G401 (cell line): ENCODE results near the gene MTURN. TPM values are rescaled to one million over a fixed set of nuclear protein-coding genes. Genes with fewer than 3 reads are reported as not detected.
"Not testable (repeated sequence)": the region's sequence is repeated elsewhere in the genome, so short reads cannot be mapped to it uniquely, and the experiment has no call there.

Experiments
- DNase-seq: peaks from one replicate; pipeline ENCODE4 v3.0.0-alpha.2; 2015; ENCODE audit warnings: low spot score
- in situ Hi-C: cut with HindIII; loops from 2 replicates; pipeline ENCODE4 v1.10.0; 2016; ENCODE audit warnings: low sequenced_read_pairs, mixed read lengths
- total RNA-seq: library from RNA; depleted of rRNA; stranded (reverse); fragments of >200 nt; shearing (Covaris generic); gene quantifications from 2 replicates; pipeline ENCODE4 v1.2.3, GENCODE V29; 2014

Gene MTURN
- total RNA-seq, 1 experiment from 2014 or later: 8.5 TPM

- DNase-seq: peak; percentile 83
Measured at GRCh38 chr7:30173058-30173897, 38.5 kb downstream of the MTURN start.

DNA sequence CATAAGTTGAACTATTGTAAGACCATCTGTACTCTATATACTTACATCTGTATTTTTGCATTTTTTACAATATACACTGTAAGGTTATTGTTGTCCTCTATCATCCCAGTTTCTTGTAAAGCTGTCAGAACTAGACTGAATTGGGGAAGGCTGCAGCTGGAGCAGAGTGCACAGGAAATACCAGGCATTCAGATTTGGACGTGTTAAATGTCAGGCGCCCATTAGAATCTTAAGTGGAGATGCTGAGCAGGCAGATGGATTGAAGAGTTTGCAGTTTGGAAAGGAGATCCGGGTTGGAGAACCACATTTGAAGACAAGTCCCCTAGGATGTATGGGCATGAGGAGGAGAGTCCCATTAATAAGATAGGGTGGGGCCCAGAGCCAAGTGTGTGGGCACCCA lies 40.4 kb downstream of the MTURN start:
- in situ Hi-C loops: no loop called here
- DNase-seq: no peak

More at GRCh38 chr7:30173058-30173897, 38.5 kb downstream of the MTURN start:
- in situ Hi-C loops: no loop called here

DNA sequence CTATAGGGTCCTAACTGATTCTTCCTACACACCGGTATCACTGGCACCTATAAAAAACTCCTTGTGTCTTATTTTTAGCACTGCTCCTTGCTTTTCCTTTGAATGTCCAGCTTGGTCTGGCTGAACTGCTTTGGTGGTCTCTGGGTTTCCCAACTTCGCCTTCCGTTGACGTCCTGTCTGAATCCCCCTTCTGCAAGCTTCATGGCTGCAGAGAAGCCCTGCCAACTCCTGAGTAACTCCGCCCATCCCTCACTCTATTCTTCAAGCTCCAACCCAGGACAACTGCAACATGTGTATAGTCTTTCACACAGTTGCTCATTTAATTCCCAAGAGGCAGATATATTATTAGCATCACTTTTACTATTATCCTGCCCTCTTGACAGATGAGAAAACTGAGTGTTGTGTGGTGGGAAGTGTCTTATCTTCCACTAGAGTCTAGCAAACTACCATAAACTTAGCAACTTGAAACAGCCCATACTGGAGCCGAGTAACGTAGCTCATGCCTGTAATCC lies 40.9 kb downstream of the MTURN start:
- in situ Hi-C loops: no loop called here
- no peak for DNase-seq

GRCh38 chr7:30176463-30177109 lies 41.8 kb downstream of the MTURN start:
- no peak for DNase-seq
- in situ Hi-C loops: no loop called here

DNA sequence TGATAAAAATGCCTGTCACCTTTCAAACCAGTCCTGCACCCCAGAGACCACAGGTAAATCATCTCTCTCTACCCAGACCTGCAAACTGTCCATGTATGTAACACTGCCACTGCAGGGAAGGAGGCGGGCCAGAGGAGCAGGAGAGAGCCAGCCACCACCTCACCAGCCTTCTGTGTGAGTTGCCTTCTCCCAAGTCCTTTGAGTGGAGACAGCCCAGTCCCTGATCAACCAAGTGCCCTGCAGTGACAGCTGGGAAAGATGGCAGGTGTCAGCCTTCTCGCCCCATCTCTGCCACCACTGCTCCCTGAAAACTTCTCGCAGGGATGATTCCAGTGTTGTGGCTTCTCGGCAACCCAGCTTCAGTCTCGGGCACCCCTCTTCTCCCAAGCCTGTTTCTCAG lies 42.4 kb downstream of the MTURN start:
- in situ Hi-C loops: no loop called here
- no peak for DNase-seq

DNA sequence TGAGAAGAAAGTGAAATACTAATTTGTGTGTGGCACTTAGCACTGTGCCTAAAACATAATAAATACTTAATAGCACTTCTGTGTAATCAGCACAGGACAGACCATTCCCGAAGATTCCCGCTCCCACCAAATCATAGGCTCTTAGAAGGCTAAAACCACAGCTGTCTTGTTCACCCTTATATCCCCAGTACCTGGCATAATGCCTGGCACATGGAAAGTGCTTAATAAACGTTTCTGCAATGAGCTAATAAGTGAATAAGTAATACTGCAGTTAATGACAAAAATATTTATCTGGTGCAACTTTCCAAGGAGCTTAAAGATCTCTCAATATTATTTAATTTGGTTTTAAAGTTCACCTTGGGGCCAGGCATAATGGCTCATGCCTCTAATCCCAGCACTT lies 43.2 kb downstream of the MTURN start:
- in situ Hi-C loops: no loop called here
- no peak for DNase-seq

DNA sequence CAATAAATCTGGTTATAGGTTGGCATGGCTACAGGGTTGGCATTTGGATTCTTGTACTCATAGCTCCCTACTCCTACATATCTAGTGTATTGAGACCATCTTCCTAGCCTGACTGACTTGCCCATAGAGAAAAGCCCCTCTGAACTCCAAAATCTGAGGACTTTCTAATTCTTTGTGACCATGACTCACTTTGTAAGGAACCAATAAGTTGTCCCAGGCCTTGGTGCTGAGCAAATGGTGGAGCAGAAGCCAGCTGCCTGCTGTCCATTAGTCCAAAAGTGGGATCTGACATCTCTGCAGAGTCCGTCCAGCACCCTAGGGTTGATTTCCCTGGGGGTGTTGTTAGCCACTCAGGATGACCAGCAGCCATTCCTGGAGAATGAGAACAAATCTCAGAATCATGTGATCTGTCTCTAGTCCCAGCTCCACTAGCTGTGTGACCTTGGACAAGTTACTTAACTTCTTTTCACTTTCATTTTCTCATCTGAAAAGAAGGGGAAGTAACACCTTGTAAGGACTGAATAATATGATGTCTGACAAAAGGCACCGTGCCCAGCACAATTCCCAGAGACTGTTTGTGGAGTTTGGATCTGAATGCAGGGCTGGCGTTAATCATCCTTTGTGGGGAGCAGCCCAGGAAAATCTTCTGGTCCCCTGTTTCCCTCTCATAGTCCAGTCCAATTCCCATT lies 44.1 kb downstream of the MTURN start:
- in situ Hi-C loops: no loop called here

DNA sequence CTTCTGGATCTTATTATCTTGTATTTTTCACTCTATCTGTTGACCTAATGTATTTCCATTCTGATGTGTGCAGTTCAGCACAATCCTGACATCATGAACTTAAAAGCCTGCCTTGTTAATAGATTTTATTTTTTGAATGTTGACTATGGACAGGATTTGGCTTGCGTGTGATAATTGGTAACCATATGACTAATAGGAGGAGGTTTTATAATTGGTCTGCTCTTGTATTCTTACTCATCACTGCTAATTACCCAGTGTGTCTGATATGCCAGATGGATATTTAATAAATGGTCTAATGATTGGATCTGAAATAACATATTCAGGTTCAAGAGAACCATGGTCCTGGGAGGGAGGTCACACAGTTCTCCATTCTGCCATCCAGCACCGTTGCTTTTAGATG lies 45.9 kb downstream of the MTURN start:
- in situ Hi-C loops: no loop called here
- DNase-seq: no peak

More for the DNA sequence above, 44.1 kb downstream of the MTURN start:
- no peak for DNase-seq

DNA sequence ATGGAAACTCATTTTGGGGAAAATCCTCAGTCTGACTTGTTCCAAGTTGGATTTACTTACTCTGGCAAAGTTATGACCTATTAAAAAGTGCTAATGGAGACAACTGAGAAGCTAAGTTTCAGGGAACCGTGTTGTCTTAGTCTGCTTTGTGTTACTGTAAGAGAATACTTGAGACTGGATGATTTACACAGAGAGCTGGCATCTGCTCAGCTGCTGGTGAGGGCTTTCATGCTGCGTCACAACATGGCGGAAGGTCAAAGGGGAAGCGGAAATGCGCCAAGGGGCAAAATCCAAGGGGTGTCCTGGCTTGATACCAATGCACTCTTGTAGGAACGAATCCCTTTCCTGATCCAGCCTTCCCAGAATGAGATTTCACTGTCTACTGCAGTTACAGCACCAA lies 46.4 kb downstream of the MTURN start:
- in situ Hi-C loops: no loop called here
- DNase-seq: no peak

GRCh38 chr7:30181736-30182522 lies 47.1 kb downstream of the MTURN start:
- peak; percentile 94 for DNase-seq
- in situ Hi-C loops: no loop called here

- in situ Hi-C loops: no loop called here
Measured at GRCh38 chr7:30182814-30183213, 48.0 kb downstream of the MTURN start.

DNA sequence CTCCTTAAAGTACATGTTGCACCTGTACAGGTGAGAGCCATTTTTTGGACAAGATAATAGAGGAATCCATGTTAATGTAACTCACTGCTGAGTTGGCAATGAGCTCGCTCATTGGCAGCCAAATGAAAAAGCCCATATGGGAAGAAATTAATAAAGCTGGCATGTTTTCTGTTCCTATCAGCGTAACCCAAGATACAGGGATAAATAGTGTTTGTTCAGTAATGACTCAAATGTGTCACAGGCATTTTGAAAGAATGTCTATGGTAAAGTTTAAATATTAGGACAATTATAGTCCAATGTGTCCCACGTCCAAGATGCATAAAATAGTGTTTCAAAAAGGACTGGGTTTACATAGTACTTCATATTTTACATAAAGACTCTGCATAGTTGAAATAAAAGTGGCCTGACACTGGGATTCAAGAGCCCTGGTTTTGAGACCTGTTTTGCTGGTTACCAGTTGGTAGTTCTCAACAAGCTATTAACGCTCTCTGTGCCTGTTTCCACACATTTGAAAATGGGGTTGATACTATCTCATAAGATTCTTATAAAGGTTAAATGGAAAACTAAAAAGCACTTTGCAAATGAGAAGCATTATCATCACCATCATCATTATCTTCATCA lies 49.1 kb downstream of the MTURN start:
- in situ Hi-C loops: no loop called here
- DNase-seq: peak; percentile 86

More at GRCh38 chr7:30182814-30183213, 48.0 kb downstream of the MTURN start:
- no peak for DNase-seq

DNA sequence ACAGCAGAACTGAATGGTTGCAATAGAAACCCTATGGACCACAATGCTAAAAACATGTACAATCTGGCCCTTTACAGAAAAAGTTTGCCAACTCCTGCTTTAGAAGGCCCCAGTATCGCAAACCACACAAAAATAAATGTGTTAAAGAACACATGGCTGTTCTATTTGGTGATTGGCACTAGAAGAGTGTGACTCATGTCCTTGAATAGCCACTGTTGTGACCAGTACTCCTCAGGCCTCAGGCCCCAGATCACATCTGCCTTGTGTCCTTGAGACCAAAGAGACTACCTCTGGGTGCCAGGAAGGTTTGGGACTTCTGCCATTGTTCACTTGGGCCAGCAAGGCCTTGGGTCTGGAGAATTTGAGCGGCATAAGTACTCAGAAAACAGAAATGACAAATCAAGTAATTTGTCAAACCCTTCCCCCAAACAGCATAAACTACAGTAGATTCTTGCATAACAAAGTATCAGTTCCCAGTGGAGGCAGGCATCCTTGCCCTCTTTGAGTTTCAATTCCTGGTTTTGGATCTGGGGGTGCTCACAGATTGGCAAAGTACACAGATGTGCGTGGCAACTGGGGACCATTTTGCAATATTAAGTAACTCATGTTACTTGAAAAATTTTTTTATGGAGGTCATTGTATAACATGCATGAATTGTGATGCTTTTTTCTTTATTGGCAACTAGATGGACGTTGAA lies 50.2 kb downstream of the MTURN start:
- in situ Hi-C loops: loop anchor here (5.0 kb wide), 1 partner anchor 42 kb away; no protein-coding TSS in a partner anchor

GRCh38 chr7:30185496-30185895 lies 50.7 kb downstream of the MTURN start:
- in situ Hi-C loops: loop anchor here (5.0 kb wide), 1 partner anchor 42 kb away; no protein-coding TSS in a partner anchor
- DNase-seq: no peak

More for the DNA sequence above, 50.2 kb downstream of the MTURN start:
- no peak for DNase-seq

- in situ Hi-C loops: loop anchor here (5.0 kb wide), 1 partner anchor 41 kb away; no protein-coding TSS in a partner anchor
Measured at GRCh38 chr7:30186725-30187124, 51.9 kb downstream of the MTURN start.

DNA sequence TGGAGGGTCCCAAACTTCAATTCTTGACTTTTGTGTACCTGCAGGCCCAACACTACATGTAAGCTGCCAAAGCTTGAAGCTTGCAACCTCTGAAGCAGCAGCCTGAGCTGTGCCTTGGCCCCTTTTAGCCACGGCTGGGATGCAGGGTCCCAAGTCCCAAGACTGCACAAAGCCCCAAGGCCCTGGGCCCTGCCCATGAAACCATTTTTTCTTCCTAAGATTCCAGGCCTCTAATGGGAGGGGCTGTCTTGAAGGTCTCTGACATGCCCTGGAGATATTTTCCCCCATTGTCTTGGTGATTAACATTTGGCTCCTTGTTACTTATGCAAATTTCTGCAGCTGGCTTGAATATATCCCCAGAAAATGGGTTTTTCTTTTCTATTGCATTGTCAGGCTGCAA lies 52.7 kb downstream of the MTURN start:
- in situ Hi-C loops: loop anchor here (5.0 kb wide), 1 partner anchor 40 kb away; no protein-coding TSS in a partner anchor
- no peak for DNase-seq

More at GRCh38 chr7:30186725-30187124, 51.9 kb downstream of the MTURN start:
- DNase-seq: no peak

DNA sequence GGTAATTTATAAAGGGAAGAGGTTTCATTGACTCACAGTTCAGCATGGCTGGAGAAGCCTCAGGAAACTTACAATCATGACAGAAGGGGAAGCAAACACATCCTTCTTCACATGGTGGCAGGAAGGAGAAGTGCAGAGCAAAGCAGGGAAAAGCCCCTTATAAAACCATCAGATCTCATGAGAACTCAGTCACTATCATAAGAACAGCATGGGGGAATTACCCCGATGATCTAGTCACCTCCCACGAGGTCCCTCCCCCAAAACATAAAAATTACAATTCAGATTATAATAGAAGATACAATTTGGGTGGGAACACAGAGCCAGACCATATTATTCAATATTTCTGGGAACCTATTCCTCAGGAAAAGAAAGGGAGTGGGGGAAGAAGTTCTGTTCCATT lies 53.6 kb downstream of the MTURN start:
- not testable (repeated sequence) for DNase-seq
- in situ Hi-C loops: loop anchor here (5.0 kb wide), 1 partner anchor 39 kb away; no protein-coding TSS in a partner anchor

- no peak for DNase-seq
- in situ Hi-C loops: loop anchor here (5.0 kb wide), 1 partner anchor 38 kb away; no protein-coding TSS in a partner anchor
Measured at GRCh38 chr7:30188811-30189210, 54.0 kb downstream of the MTURN start.
